ENCODE data around the gene TUBG2.

TUBG2 gene

DNA sequence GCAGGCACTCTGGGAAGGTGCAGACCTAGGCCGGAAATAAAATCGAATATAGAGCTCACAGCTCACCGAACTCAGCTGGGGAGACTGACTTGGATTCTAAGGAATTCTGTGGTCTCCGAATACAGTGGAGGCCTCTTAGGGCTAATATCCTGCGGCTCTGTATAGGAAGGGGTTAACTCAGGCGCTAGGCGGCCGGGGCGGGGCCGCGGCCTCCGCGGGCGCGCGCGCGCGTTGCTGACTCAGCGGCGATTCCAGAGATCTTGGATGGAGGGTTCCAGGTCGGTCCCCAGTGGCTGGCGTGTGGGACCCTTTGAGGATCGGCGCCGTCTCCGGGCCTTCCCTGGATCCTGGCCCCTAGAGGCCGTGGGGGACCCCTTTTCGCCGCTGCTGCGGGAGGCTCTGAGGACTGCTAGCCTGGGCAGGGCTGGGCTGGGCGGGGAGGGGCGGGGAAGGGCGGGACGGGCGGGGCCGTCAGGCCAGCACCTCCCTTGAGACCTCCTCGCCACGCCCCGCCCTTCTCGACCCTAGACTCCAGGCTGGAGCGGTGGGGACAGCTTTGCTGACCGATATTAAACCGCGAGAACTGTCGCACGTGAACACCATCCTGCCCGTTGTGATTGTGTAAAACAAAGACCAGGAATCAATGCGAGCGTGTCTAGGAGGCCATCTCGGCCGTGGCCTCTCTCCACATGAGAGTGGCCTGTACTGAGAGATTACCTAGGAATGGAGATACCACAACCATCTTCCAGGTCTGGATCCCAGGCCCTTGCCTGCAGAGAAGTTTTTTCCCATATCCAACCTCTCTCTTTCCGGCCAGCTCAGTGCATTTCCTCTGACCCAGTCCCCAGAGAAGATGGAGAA lies 19.1 kb downstream of the TUBG2 start:
- DNase-seq = peak; percentile 65

DNA sequence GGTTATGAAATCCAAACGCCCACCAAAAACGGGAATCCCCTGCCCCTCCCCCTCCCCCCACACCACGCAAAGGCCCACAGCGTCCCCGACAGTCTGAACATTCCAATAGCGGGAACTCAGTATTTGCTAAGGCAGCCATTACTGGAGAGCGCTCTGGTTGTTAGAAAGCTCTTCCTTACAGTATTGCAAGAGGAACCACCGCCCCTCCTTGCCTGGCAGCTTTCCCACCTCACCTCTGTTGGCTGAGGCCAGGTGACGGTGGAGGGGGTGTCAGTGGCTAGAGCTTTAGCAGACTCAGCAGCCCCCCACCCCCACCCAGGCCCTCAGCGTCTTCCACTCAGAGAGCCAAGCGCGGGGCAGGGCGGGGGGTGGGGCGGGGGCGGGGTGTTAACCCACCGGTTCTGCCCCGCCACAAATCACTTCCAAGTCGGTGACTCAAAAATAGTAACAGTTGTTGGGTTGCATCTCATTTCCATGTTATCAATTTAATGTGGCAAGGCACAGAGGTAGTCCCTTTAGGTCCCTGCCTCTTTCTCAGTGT lies 19.9 kb downstream of the TUBG2 start:
- DNase-seq = peak; percentile 46

DNA sequence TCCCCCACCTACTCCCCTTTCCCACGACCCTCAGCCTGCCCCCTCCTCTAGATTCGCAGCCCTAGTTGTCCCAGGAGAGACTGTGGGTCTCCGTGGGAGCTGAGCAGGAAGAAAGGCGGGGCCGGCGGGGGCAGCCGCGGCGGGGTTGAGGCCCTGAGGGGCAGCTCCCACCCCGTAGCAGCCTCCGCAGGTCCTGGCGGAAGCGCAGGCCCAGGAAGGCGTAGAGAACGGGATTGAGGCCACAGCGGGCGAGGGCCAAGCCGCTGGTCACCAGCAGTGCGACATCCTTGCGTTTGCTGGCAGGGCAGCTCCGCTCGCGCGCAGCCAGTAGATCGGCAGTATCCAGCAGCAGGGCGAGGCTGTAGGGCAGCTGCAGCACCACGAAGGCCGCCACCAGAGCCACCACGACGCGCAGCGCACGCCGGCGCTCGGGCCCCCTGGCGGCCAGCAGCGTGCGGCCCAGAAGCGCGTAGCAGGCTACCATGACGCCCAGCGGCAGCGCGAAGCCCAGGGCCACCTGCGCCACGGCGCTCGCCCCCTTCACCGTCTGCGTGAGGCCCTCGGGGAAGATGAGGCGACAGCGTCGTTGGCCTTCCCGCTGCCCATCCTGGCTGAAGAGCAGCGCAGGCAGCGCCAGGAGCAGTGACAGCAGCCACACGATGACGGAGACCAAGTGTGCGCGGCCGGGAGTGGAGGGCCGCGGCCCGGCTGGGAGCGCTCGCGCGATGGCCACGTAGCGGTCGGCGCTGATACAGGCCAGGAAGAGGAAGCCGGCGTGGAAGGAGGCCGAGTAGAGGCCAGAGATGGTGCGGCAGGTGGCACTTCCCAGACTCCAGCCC lies 20.6 kb downstream of the TUBG2 start:
- peak; percentile 73 for DNase-seq

- DNase-seq = no peak
Measured at GRCh38 chr17:42680331-42680808, 21.3 kb downstream of the TUBG2 start.

DNA sequence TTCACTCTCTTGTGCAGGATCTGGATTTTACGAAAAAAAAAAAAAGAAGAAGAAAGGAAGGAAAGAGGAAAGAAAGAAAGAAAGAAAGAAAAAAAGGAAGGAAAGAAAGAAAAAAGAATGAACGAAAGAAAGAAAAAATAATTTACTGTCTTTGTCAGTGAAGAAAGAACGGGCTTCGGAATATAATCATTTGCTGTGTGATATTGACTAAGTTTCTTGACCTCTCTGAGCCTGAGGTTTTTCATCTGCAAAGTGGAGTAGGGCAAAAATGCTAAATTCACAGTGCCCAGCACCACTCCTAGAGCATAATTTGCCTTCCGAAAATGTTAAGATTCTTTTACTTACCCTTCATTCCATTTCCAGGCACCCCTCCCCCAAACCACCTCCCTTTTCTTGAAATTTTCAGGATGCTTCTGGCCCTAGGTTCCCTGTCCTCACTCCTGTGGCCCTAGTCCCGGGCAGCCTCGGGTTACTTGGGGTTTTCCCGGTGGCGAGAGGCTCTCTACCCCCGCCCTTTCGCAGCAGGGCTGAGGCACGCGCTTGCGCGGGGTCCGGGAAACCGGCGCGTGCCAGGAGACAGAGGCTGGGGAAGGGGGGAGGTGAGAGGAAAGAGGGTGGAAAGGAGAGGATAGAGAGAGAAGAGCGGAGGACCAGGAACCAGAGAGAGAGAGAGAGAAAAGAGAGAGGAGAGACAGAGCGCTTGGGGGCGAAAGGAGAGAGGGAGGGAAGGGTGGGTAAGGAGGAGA lies 23.1 kb downstream of the TUBG2 start, which contains the start of gene CNTNAP1:
TSS of gene CNTNAP1 (plus strand) at position 556 of the 746 bp plus-strand sequence. CDS start 299 bp downstream, outside the sequence.
- DNase-seq = no peak

DNA sequence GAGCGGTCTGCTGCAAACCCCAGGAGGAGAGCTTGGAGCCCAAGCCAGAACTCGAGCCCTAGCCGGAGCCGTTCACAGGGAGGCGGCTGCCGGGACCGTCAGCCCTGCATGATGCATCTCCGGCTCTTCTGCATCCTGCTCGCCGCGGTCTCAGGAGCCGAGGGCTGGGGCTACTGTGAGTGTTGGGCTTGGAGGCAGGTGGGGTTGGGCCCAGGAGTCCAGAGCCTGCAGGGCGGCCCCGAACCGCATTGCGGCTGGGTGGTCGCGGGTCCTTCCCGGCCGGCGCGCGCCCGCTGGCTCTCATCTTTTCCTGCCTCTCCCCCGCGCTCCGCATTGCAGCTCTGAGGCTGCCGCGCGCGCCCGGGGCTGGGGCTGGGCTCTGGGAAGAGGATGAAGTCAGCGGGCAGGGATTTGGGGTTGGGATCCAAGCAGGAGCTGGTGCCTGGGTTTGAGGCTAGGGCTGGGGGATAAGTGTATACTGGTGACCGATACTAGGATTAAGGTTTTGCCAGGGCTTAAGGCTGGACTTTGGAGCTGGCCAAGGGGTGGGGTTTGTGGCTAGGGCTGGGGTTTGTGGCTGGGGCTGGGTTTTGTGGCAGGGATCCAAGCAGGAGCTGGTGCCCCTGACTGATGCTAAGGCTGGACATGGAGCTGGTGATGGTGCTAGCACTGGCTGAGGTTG lies 23.8 kb downstream of the TUBG2 start:
- DNase-seq = no peak

GRCh38 chr17:42683407-42684034 lies 24.4 kb downstream of the TUBG2 start:
- DNase-seq = no peak

GRCh38 chr17:42684929-42685556 lies 26.0 kb downstream of the TUBG2 start:
- DNase-seq = no peak

DNA sequence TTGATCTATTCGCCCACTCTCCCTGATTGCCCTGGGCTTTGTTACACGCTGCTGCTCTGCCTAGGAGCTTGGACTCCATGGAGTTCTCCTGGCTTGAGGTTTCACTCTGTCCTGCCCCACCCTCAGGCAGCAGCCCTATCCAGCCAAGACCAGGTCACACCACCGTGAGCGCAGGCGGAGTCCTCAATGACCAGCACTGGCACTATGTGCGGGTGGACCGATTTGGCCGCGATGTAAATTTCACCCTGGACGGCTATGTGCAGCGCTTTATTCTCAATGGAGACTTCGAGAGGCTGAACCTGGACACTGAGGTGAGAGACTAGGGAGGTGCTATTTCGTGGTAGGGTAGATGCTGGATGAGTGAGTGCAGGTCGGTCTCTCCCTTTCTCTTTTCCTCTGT lies 26.7 kb downstream of the TUBG2 start:
- no peak for DNase-seq

DNA sequence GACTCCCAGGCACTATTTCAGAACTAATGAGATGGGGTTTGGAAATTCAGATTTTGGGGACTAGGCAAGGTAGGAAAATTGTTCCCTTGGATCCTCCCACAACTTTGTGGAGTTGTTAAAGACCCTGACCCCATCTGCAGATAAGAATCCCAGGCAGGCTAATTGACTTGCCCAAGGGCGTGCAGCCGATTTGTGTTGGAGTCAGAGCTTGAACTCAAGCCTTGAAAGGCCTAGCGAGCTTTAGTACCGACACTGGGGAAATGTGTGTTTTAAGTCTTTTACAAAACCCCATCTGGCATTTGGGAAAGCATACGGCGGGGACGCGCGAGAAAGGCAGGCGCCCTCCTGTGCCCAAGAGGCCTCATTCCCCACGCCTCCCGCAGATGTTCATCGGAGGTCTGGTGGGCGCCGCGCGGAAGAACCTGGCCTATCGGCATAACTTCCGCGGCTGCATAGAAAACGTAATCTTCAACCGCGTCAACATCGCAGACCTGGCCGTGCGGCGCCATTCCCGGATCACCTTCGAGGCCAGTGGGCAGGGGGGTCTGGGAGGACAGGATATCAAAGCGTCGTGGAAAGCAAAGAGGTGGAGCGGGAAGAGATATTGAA lies 27.5 kb downstream of the TUBG2 start:
- DNase-seq = no peak

GRCh38 chr17:42687707-42688320 lies 28.7 kb downstream of the TUBG2 start:
- DNase-seq = no peak

GRCh38 chr17:42690596-42690995 lies 31.5 kb downstream of the TUBG2 start:
- DNase-seq = no peak

GRCh38 chr17:42691021-42691545 lies 32.0 kb downstream of the TUBG2 start:
- no peak for DNase-seq

DNA sequence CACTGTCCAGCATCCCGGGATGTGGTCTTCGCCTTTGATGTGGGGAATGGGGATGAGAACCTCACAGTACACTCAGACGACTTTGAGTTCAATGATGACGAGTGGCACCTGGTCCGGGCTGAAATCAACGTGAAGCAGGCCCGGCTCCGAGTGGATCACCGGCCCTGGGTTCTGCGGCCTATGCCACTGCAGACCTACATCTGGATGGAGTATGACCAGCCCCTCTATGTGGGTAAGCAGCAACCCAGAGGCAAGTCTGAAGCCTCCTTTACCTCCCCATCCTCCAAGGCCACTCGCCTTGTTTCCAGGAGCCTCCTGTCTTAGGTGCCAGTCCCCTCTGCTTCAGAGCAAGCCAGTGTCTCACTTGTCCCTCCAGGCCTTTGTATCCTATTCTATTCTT lies 33.4 kb downstream of the TUBG2 start:
- DNase-seq = no peak

DNA sequence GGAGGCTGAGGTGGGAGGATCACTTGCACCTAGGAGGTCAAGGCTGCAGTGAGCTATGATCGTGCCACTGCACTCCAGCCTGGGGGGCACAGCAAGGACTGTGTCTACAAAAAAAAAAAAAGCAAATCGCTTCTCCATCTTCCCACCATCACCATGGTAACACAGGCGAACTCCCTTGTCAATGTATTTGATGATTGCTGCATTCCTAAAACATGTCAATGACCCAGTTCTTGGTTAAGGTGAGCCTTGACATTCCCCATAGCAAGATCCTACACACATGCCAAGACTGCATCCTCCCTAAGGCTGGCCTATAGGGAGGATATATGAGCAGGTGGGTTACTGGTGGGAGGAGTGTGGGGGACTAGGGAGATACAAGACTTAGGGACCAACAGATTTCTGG lies 35.4 kb downstream of the TUBG2 start:
- DNase-seq = no peak

DNA sequence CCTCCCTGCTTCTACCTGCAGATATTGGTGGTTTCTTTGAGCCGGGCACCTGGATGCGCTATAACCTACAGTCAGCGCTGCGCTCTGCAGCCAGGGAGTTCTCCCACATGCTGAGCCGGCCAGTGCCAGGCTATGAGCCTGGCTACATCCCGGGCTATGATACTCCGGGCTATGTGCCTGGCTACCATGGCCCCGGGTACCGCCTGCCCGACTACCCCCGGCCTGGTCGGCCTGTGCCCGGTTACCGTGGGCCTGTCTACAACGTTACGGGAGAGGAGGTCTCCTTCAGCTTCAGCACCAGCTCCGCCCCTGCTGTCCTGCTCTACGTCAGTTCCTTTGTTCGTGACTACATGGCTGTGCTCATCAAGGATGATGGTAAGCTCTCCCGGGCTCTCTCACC lies 36.4 kb downstream of the TUBG2 start:
- no peak for DNase-seq

DNA sequence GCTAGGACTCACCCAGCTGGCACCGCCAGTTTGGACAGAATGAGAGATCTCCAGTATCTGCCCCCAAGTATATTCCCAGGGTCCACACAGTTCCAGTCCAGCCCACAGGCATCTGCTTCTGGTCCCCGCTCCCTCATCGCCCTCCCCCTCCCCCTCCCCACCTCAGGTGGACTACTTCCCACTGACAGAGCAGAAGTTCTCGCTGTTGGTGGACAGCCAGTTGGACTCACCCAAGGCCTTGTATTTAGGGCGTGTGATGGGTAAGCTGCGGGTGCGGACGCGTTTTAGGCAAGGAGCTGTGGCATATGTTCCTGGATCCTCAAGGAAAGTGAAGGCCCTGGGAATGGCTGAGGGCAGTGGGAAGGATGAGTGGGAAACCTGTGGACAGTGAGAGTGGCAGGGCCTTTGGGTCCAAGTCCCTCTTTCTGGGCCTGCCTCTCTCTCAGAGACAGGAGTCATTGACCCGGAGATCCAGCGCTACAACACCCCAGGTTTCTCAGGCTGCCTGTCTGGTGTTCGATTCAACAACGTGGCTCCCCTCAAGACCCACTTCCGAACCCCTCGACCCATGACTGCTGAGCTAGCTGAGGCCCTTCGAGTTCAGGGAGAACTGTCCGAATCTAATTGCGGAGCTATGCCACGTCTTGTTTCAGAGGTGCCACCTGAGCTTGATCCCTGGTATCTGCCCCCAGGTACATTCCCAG lies 38.2 kb downstream of the TUBG2 start:
- no peak for DNase-seq

- no peak for DNase-seq
Measured at GRCh38 chr17:42698736-42699414, 39.8 kb downstream of the TUBG2 start.

GRCh38 chr17:42699415-42699740 lies 40.3 kb downstream of the TUBG2 start:
- no peak for DNase-seq

All from central memory CD4-positive, alpha-beta T cell (primary cell).